HepG2 (cell line): Measurements from ENCODE around the gene FAM24B.

Source experiments
- AGO2 ChIP-seq: fragments of 200-400 bp; formaldehyde crosslinking; optimal IDR thresholded peaks from 2 replicates; pipeline ENCODE3; 2017; ENCODE audit warnings: mild to moderate bottlenecking, low read depth, low read length, moderate library complexity
- CTCF ChIP-seq: sonication (generic); formaldehyde crosslinking; IDR thresholded peaks from 2 replicates; pipeline ENCODE4 v1.5.0; 2020; ENCODE audit warnings: mild to moderate bottlenecking, missing genetic modification reagents, moderate library complexity
- FOXP1 ChIP-seq, 2 experiments: fragments of 450-650 bp in 1 of 2; IDR thresholded peaks; 2 replicates each; pipeline ENCODE4 v1.6.1; 2017 to 2018; ENCODE audit warnings: antibody characterized with exemption in 1 of 2
- POLR2A ChIP-seq, 2 experiments: IDR thresholded peaks; 2 replicates each; pipeline ENCODE4 v1.6.1; 2011; ENCODE audit warnings: low read depth in 2 of 2, low read length in 2 of 2, mild to moderate bottlenecking in 1 of 2, moderate library complexity in 1 of 2; ENCODE audit not compliant: insufficient read depth in 1 of 2
- SP140L ChIP-seq: sonication (generic); formaldehyde crosslinking; IDR thresholded peaks from 2 replicates; pipeline ENCODE4 v1.4.0; 2020; ENCODE audit warnings: missing genetic modification reagents, borderline replicate concordance
- ZMAT3 ChIP-seq: sonication (generic); formaldehyde crosslinking; conservative IDR thresholded peaks from 2 replicates; pipeline ENCODE4 v1.7.0; 2021; ENCODE audit warnings: missing genetic modification reagents
- ZNF276 ChIP-seq: sonication (generic); formaldehyde crosslinking; IDR thresholded peaks from 2 replicates; pipeline ENCODE4 v1.4.0; 2020; ENCODE audit warnings: mild to moderate bottlenecking, low read depth, missing genetic modification reagents
- ZNF282 ChIP-seq: fragments of 450-650 bp; IDR thresholded peaks from 2 replicates; pipeline ENCODE4 v1.6.1; 2018; ENCODE audit not compliant: partially characterized antibody
- ZNF354B ChIP-seq: sonication (generic); formaldehyde crosslinking; IDR thresholded peaks from 2 replicates; pipeline ENCODE4 v1.8.0; 2022; ENCODE audit warnings: mild to moderate bottlenecking, missing genetic modification reagents
- TF ChIP-seq, protein P1 (sequence below): sonication (generic); formaldehyde crosslinking; conservative IDR thresholded peaks from 2 replicates; pipeline ENCODE4 v1.4.0; 2020; ENCODE audit warnings: missing genetic modification reagents
- TF ChIP-seq, protein P2 (sequence below): sonication (generic); formaldehyde crosslinking; IDR thresholded peaks from 2 replicates; pipeline ENCODE4 v1.4.0; 2020; ENCODE audit warnings: missing genetic modification reagents

GRCh38 chr10:122878799-122879338, 512 bp downstream of the FAM24B start:
- TF ChIP-seq AGO2 (no peak), ZNF354B (CRISPR knock-in tag) (no peak), ZNF276 (CRISPR knock-in tag) (no peak), ZNF282 (no peak), CTCF (CRISPR knock-in tag) (no peak), SP140L (CRISPR knock-in tag) (no peak), POLR2A (IDR thresholded peaks at IDR 0.05; ENCODE audit: insufficient read depth in 1 of 2, low read depth in 2 of 2, low read length in 2 of 2) (no peak), FOXP1 (IDR thresholded peaks at IDR 0.05) (no peak), FOXP1 (CRISPR knock-in tag; IDR thresholded peaks at IDR 0.05) (no peak), ZMAT3 (CRISPR knock-in tag) (no peak)
- TF ChIP-seq, protein P1, sequence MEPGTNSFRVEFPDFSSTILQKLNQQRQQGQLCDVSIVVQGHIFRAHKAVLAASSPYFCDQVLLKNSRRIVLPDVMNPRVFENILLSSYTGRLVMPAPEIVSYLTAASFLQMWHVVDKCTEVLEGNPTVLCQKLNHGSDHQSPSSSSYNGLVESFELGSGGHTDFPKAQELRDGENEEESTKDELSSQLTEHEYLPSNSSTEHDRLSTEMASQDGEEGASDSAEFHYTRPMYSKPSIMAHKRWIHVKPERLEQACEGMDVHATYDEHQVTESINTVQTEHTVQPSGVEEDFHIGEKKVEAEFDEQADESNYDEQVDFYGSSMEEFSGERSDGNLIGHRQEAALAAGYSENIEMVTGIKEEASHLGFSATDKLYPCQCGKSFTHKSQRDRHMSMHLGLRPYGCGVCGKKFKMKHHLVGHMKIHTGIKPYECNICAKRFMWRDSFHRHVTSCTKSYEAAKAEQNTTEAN (CRISPR knock-in tag): no peak
- TF ChIP-seq, protein P2, sequence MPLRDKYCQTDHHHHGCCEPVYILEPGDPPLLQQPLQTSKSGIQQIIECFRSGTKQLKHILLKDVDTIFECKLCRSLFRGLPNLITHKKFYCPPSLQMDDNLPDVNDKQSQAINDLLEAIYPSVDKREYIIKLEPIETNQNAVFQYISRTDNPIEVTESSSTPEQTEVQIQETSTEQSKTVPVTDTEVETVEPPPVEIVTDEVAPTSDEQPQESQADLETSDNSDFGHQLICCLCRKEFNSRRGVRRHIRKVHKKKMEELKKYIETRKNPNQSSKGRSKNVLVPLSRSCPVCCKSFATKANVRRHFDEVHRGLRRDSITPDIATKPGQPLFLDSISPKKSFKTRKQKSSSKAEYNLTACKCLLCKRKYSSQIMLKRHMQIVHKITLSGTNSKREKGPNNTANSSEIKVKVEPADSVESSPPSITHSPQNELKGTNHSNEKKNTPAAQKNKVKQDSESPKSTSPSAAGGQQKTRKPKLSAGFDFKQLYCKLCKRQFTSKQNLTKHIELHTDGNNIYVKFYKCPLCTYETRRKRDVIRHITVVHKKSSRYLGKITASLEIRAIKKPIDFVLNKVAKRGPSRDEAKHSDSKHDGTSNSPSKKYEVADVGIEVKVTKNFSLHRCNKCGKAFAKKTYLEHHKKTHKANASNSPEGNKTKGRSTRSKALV (CRISPR knock-in tag): no peak
